ENCODE results near the gene SOBP.

DNA sequence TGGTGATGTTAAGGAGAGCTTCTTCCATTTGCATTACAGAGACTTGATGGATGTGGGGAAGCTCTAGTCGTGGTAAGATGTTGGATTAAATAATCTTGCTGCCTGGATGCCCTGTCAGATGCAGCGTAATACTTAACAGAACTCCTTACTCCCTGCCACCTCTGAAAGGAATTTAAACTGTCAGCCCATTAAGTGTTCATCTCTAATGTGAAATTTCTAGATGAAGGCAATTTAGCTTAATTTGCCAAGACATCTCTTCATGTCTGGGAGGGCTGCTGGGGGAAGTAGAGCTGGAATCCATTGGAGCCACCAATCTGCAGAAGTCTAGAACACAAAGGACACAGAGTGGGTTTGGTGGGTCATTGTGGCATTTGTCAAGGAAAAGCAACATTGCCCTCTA is 64.4 kb downstream of the SOBP start:
- TF ChIP-seq, protein P1, sequence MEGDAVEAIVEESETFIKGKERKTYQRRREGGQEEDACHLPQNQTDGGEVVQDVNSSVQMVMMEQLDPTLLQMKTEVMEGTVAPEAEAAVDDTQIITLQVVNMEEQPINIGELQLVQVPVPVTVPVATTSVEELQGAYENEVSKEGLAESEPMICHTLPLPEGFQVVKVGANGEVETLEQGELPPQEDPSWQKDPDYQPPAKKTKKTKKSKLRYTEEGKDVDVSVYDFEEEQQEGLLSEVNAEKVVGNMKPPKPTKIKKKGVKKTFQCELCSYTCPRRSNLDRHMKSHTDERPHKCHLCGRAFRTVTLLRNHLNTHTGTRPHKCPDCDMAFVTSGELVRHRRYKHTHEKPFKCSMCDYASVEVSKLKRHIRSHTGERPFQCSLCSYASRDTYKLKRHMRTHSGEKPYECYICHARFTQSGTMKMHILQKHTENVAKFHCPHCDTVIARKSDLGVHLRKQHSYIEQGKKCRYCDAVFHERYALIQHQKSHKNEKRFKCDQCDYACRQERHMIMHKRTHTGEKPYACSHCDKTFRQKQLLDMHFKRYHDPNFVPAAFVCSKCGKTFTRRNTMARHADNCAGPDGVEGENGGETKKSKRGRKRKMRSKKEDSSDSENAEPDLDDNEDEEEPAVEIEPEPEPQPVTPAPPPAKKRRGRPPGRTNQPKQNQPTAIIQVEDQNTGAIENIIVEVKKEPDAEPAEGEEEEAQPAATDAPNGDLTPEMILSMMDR (IDR thresholded peaks at IDR 0.05): no peak
- no peak for TF ChIP-seq POLR2A (IDR thresholded peaks at IDR 0.05)
